ENCODE results near the gene MAGI2. TPM values are rescaled to one million over a fixed set of nuclear protein-coding genes. Genes with fewer than 3 reads are reported as not detected.

Gene MAGI2
- total RNA-seq, 1 experiment from 2014 or later = 0.52 TPM

- DNase-seq = no peak
- Mint-ChIP-seq H3K36me3 (ENCODE audit: insufficient read depth, unreplicated experiment) (no peaks in the 10 kb centered on the region), H3K27ac (ENCODE audit: unreplicated experiment) (no peak overlapping the region), H3K27me3 (ENCODE audit: unreplicated experiment) (no peaks in the 10 kb centered on the region), H3K9me3 (ENCODE audit: low read depth, unreplicated experiment) (no peaks in the 10 kb centered on the region), H3K4me3 (ENCODE audit: low read depth, unreplicated experiment) (no peak overlapping the region), H3K4me1 (ENCODE audit: low read depth, unreplicated experiment) (no peaks in the 10 kb centered on the region)
- TF ChIP-seq, protein P1, sequence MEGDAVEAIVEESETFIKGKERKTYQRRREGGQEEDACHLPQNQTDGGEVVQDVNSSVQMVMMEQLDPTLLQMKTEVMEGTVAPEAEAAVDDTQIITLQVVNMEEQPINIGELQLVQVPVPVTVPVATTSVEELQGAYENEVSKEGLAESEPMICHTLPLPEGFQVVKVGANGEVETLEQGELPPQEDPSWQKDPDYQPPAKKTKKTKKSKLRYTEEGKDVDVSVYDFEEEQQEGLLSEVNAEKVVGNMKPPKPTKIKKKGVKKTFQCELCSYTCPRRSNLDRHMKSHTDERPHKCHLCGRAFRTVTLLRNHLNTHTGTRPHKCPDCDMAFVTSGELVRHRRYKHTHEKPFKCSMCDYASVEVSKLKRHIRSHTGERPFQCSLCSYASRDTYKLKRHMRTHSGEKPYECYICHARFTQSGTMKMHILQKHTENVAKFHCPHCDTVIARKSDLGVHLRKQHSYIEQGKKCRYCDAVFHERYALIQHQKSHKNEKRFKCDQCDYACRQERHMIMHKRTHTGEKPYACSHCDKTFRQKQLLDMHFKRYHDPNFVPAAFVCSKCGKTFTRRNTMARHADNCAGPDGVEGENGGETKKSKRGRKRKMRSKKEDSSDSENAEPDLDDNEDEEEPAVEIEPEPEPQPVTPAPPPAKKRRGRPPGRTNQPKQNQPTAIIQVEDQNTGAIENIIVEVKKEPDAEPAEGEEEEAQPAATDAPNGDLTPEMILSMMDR (IDR thresholded peaks at IDR 0.05; ENCODE audit: unreplicated experiment) = no peak
- intact Hi-C loops (cut with micrococcal nuclease; ENCODE audit: unreplicated experiment) = no loop called here
- CTCF ChIA-PET = no interaction called here
- BruUV-seq (replicated peaks) = no TSS peak
These were observed 1084.7 kb downstream of the MAGI2 start for GRCh38 chr7:78368771-78369170.

GRCh38 chr7:78367280-78367773 lies 1086.1 kb downstream of the MAGI2 start:
- BruUV-seq (replicated peaks) = no TSS peak
- CTCF ChIA-PET = no interaction called here
- Mint-ChIP-seq H3K4me1 (ENCODE audit: low read depth, unreplicated experiment) (no peaks in the 10 kb centered on the region), H3K36me3 (ENCODE audit: insufficient read depth, unreplicated experiment) (no peaks in the 10 kb centered on the region), H3K4me3 (ENCODE audit: low read depth, unreplicated experiment) (no peak overlapping the region), H3K27ac (ENCODE audit: unreplicated experiment) (no peak overlapping the region), H3K9me3 (ENCODE audit: low read depth, unreplicated experiment) (no peaks in the 10 kb centered on the region), H3K27me3 (ENCODE audit: unreplicated experiment) (no peaks in the 10 kb centered on the region)
- TF ChIP-seq, protein P1 (IDR thresholded peaks at IDR 0.05; ENCODE audit: unreplicated experiment) = no peak
- intact Hi-C loops (cut with micrococcal nuclease; ENCODE audit: unreplicated experiment) = no loop called here
- DNase-seq = no peak

DNA sequence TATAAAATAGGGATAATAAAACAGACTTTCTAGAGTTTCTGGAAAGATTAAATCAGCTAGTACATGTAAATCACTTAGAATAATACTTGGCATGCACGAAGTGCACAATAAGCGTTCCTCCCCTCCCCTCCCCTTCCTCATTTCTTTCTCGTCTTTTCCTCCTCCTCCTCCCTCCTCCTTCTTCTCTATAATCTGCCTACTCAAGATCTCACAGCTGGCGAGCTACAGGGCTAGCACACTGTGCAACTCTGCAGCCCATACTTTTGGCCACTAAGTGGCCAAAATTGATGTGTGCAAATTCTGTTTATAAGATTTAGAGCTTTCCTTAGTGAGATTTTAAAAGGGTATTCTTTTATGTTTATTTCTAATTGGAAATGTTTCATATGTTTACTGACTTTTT lies 1089.6 kb downstream of the MAGI2 start:
- no peaks in the 10 kb centered on the region for H3K9me3 Mint-ChIP-seq (ENCODE audit: low read depth, unreplicated experiment)
- no peak overlapping the region for H3K4me3 Mint-ChIP-seq (ENCODE audit: low read depth, unreplicated experiment)
- H3K27ac Mint-ChIP-seq (ENCODE audit: unreplicated experiment) = no peak overlapping the region
- H3K36me3 Mint-ChIP-seq (ENCODE audit: insufficient read depth, unreplicated experiment) = no peaks in the 10 kb centered on the region
- TF ChIP-seq, protein P1 (IDR thresholded peaks at IDR 0.05; ENCODE audit: unreplicated experiment) = no peak
- no peak for DNase-seq
- intact Hi-C loops (cut with micrococcal nuclease; ENCODE audit: unreplicated experiment) = no loop called here
- H3K4me1 Mint-ChIP-seq (ENCODE audit: low read depth, unreplicated experiment) = no peaks in the 10 kb centered on the region
- CTCF ChIA-PET = interaction anchor here (0.7 kb wide), 1 partner anchor 19 kb away, joined by 6 read pairs; no protein-coding TSS in a partner anchor
- BruUV-seq (replicated peaks) = no TSS peak
- no peaks in the 10 kb centered on the region for H3K27me3 Mint-ChIP-seq (ENCODE audit: unreplicated experiment)

DNA sequence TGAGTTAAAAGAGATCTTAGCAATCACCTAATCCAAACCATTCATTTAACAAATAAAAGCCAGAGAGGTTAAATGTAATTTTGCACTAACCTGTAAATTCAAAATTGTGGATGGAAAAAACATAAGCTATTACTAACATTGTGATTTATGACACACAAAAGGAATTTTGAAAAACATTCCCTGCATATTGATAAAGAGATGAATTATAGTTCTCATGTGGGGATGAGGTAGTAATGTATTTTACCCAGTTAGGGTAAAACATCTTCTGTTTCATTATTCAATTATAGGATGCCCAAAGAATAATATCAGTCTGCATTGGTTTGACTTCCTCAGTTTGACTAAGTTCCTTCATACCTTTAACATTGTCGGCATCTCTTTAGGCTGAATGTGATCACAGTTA lies 1093.6 kb downstream of the MAGI2 start:
- no peak for DNase-seq
- H3K36me3 Mint-ChIP-seq (ENCODE audit: insufficient read depth, unreplicated experiment) = no peaks in the 10 kb centered on the region
- H3K27me3 Mint-ChIP-seq (ENCODE audit: unreplicated experiment) = no peaks in the 10 kb centered on the region
- H3K4me1 Mint-ChIP-seq (ENCODE audit: low read depth, unreplicated experiment) = no peaks in the 10 kb centered on the region
- CTCF ChIA-PET = no interaction called here
- H3K9me3 Mint-ChIP-seq (ENCODE audit: low read depth, unreplicated experiment) = no peaks in the 10 kb centered on the region
- intact Hi-C loops (cut with micrococcal nuclease; ENCODE audit: unreplicated experiment) = no loop called here
- TF ChIP-seq, protein P1 (IDR thresholded peaks at IDR 0.05; ENCODE audit: unreplicated experiment) = no peak
- H3K4me3 Mint-ChIP-seq (ENCODE audit: low read depth, unreplicated experiment) = no peak overlapping the region
- BruUV-seq (replicated peaks) = no TSS peak
- H3K27ac Mint-ChIP-seq (ENCODE audit: unreplicated experiment) = no peak overlapping the region
